GM10248 (cell line): ENCODE measurements around the gene SPP2.

Experiments
- CTCF ChIA-PET: fragments of 300-600 bp; sonication (Branson Sonifier 250); formaldehyde crosslinking; extraction: SDS; loops from one replicate; lab custom pipeline; 2021; ENCODE audit warnings: antibody characterized with exemption; lab: Yijun Ruan, JAX
- POLR2A ChIA-PET: fragments of 350-650 bp; sonication (Branson Sonifier 250); formaldehyde crosslinking; extraction: SDS; loops from one replicate; lab custom pipeline; 2020; ENCODE audit warnings: antibody characterized with exemption; lab: Yijun Ruan, JAX
- DNase-seq: peaks from one replicate; pipeline ENCODE4 v3.0.0; 2012; ENCODE audit errors: extremely low spot score
- CTCF ChIP-seq: IDR thresholded peaks from 2 replicates; pipeline ENCODE4 v1.5.1; 2012; ENCODE audit warnings: mild to moderate bottlenecking, low read depth; ENCODE audit errors: extremely low read depth, missing control alignments, control extremely low read depth

Gene SPP2

GRCh38 chr2:234081970-234082822 lies 31.7 kb downstream of the SPP2 start:
- CTCF ChIA-PET = no interaction called here

GRCh38 chr2:234083572-234084348 lies 33.3 kb downstream of the SPP2 start:
- TF ChIP-seq CTCF = no peak
- DNase-seq = no peak
- POLR2A ChIA-PET = no interaction called here
- CTCF ChIA-PET = no interaction called here

More at GRCh38 chr2:234081970-234082822, 31.7 kb downstream of the SPP2 start:
- TF ChIP-seq CTCF = no peak
- POLR2A ChIA-PET = no interaction called here
- DNase-seq = no peak

GRCh38 chr2:234091432-234091879 lies 41.0 kb downstream of the SPP2 start:
- DNase-seq = no peak
- CTCF ChIA-PET = no interaction called here
- no peak for TF ChIP-seq CTCF
- POLR2A ChIA-PET = no interaction called here

GRCh38 chr2:234091883-234092282 lies 41.4 kb downstream of the SPP2 start:
- no peak for DNase-seq
- TF ChIP-seq CTCF = no peak
- POLR2A ChIA-PET = no interaction called here
- CTCF ChIA-PET = no interaction called here

GRCh38 chr2:234092344-234092743 lies 41.8 kb downstream of the SPP2 start:
- DNase-seq = no peak
- ChIA-PET CTCF (no interaction called here), POLR2A (no interaction called here)
- TF ChIP-seq CTCF = no peak

- ChIA-PET CTCF (interaction anchor here (1.5 kb wide), 1 partner anchor 10 kb away, joined by 3 read pairs; no protein-coding TSS in a partner anchor), POLR2A (no interaction called here)
Observed at GRCh38 chr2:234095301-234095700, 44.8 kb downstream of the SPP2 start.

More at GRCh38 chr2:234095301-234095700, 44.8 kb downstream of the SPP2 start:
- DNase-seq = no peak
- TF ChIP-seq CTCF = no peak
